DMS114 treated with DMSO at 0.1 percent for 48 hours (cell line): ENCODE results near the gene SHANK2.

ENCODE experiments used
- DNase-seq: peaks from one replicate; lab custom pipeline; 2025; ENCODE audit not compliant: unreplicated experiment; lab: John Stamatoyannopoulos, UW

SHANK2 gene

DNA sequence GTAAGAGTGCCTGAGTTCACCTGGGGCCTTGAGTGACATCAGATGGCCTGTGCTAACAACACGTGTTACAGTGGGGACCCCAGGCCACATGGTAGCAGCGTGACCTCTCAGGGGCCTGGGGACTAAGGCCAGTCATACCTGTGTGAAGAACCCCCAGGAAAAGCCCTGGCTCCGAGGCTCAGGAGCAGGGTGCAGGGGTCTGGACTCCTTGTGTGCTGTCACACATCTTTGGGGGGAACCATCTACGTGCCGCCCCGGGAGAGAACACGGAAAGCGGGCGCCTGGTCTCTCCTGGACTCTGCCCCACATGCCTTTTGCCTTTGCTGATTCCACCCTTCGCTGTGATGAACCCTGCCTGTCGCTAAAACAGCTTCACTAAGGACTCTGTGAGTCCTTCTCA is 48.7 kb downstream of the SHANK2 start:
- no peak for DNase-seq

DNA sequence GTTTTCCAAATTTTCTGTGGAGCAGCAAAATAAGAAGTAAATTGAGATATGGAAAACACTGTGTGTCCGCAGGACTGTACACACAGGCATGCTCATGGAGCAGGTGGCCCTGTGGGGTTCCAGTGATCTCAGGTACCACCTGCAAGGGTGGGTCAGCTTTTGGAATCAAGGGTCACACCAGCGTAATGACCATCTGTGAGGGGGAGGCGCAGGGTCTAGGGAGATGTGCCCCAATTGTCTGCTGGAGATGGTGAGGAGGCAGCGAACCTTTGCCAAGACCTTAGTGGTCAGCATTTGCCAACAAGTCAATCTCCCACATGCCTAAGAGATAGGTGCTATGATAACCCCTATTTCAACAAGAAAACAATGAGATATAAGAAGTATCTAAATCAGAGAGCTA is 49.4 kb downstream of the SHANK2 start:
- no peak for DNase-seq

DNA sequence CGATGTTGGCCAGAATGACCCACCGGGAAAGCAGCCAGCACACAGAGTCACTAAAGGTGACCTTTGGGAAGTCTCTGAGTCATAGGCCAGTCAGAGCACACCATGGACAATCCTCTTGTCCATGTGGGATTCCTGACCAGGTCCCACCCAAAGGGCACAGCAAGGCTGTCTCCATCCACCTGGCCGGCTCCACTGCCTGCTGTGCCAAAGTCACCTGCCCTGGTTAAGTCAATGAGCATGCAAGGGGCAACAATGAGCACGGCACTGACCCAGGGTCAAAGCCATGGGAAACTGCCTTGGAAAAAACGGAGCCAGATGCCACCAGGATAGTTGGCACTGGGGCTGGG is 49.8 kb downstream of the SHANK2 start:
- DNase-seq, result no peak
